RWPE2 (cell line): ENCODE measurements around the gene HOXB5.

ENCODE experiments used
- ATAC-seq: fragments of 200-7000 bp; cut with Tn5 transposase; 3 replicates; pipeline ENCODE4 v1.9.1; 2021; ENCODE audit warnings: low read depth
- DNase-seq: peaks from one replicate; pipeline ENCODE4 v3.0.0-alpha.2; 2020; ENCODE audit warnings: low spot score
- H3K27ac ChIP-seq: fragments of 450-650 bp; 2 replicates; pipeline ENCODE4 v1.5.1; 2017; ENCODE audit warnings: mild to moderate bottlenecking; ENCODE audit not compliant: poor library complexity, severe bottlenecking
- H3K27me3 ChIP-seq: fragments of 250-450 bp; sonication (Bioruptor Pico); 2 replicates; pipeline ENCODE4 v1.5.1; 2021; ENCODE audit warnings: mild to moderate bottlenecking, moderate library complexity; ENCODE audit not compliant: insufficient read depth, poor library complexity, severe bottlenecking
- H3K36me3 ChIP-seq: fragments of 250-450 bp; sonication (Bioruptor Pico); 2 replicates; pipeline ENCODE4 v1.5.1; 2020; ENCODE audit warnings: low read depth, mild to moderate bottlenecking, moderate library complexity
- H3K4me1 ChIP-seq: fragments of 250-450 bp; sonication (Bioruptor Pico); 2 replicates; pipeline ENCODE4 v1.5.1; 2021; ENCODE audit warnings: mild to moderate bottlenecking, moderate library complexity; ENCODE audit not compliant: insufficient read depth, poor library complexity, severe bottlenecking
- H3K4me3 ChIP-seq: fragments of 250-450 bp; sonication (Bioruptor Pico); 2 replicates; pipeline ENCODE4 v1.5.1; 2021; ENCODE audit warnings: mild to moderate bottlenecking, moderate library complexity; ENCODE audit not compliant: severe bottlenecking
- H3K9me3 ChIP-seq: fragments of 250-450 bp; sonication (Bioruptor Pico); 2 replicates; pipeline ENCODE4 v1.5.1; 2021; ENCODE audit warnings: mild to moderate bottlenecking, moderate library complexity; ENCODE audit not compliant: severe bottlenecking
- TF ChIP-seq, protein P1 (sequence below): fragments of 450-650 bp; IDR thresholded peaks from one replicate; pipeline ENCODE4 v1.5.1; 2017; ENCODE audit warnings: mild to moderate bottlenecking, moderate library complexity; ENCODE audit not compliant: poor library complexity, severe bottlenecking

HOXB5 gene

DNA sequence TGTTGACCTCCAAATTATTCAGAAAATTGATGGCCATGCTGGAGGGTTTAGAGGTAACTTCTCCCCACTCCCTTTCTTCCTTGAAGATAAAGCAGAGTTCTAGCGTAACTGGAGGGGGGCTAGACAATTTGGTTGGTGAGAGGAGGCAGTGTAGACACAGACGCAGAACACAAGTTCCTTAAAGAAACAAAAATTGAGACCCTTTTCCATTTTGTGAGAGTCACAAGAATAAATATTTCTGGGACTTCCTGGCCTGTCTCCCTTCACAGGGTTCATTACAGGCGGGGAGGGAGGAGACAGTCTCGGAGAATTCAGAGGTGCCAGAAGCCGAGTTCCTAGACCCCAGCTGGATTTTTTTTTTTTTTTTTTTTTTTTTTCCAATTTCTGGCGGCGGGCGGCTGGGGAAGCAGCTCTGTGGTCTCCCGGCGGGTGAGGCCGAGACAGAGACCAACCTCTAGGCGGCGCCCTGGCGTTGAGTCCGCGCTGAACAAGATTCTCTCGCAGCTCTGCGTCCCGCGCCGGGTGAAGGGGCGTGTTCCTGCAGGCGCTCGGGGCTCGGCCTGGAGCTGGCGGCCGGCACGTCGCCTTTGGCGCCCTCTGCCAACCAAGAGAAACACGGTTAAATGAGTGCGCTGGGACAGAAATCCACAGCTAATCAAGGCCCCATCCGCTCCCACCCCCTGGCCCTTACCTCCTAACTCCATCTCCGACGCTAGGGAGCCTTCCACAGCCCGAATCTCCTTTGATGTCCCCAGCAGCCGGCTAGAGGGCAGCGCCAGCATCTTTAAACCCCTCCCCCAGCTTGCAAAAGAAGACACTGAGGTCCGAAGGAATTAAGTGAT lies 42.8 kb upstream of the HOXB5 start:
- Histone ChIP-seq H3K36me3 (no peaks in the 10 kb centered on the region), H3K4me3 (no peak overlapping the region), H3K27me3 (peaks cover 14% of the 10 kb centered on the region), H3K27ac (no peak overlapping the region), H3K4me1 (no peaks in the 10 kb centered on the region), H3K9me3 (no peaks in the 10 kb centered on the region)
- ATAC-seq, result peak; percentile 46
- TF ChIP-seq, protein P1, sequence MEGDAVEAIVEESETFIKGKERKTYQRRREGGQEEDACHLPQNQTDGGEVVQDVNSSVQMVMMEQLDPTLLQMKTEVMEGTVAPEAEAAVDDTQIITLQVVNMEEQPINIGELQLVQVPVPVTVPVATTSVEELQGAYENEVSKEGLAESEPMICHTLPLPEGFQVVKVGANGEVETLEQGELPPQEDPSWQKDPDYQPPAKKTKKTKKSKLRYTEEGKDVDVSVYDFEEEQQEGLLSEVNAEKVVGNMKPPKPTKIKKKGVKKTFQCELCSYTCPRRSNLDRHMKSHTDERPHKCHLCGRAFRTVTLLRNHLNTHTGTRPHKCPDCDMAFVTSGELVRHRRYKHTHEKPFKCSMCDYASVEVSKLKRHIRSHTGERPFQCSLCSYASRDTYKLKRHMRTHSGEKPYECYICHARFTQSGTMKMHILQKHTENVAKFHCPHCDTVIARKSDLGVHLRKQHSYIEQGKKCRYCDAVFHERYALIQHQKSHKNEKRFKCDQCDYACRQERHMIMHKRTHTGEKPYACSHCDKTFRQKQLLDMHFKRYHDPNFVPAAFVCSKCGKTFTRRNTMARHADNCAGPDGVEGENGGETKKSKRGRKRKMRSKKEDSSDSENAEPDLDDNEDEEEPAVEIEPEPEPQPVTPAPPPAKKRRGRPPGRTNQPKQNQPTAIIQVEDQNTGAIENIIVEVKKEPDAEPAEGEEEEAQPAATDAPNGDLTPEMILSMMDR, result peak; percentile 60
- no peak for DNase-seq

DNA sequence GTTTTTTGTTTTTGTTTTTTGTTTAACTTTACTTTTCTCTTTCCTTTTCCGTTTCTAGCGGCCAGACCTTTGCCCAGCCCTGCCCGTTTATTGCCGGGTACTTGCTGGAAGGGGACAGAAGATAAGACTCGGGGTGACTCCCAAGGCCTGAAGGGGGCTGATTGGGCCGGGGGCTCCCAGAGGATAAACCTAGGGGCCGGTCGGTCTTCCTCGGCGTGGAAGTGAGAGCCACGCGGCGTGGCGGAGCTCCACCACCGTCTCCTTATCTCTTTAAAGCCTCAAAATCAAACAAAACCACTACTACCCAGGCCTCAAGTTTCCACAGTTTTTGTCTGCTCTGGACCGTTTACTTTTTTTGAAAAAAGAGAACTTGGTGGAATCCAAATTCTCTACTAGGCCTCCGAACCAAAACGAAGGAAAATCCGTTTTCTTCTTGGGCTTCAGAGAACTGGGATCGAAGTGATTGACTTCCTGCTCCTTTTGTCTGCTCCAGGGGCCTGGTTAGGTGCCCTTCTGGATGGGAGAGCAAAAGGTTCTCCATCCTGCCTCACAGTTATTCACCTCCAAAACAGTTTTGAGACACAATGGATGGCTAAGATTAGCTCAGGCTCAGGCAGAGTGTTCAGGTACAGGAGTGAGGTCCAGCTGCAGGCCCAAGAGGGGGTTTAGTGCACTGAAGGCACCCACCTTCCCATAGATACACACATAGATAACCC lies 41.1 kb upstream of the HOXB5 start:
- Histone ChIP-seq H3K27me3 (peaks cover 19% of the 10 kb centered on the region), H3K36me3 (no peaks in the 10 kb centered on the region), H3K4me1 (no peaks in the 10 kb centered on the region), H3K4me3 (no peak overlapping the region), H3K9me3 (no peaks in the 10 kb centered on the region), H3K27ac (no peak overlapping the region)
- DNase-seq (no peak), ATAC-seq (no peak)
- TF ChIP-seq, protein P1, result no peak

DNA sequence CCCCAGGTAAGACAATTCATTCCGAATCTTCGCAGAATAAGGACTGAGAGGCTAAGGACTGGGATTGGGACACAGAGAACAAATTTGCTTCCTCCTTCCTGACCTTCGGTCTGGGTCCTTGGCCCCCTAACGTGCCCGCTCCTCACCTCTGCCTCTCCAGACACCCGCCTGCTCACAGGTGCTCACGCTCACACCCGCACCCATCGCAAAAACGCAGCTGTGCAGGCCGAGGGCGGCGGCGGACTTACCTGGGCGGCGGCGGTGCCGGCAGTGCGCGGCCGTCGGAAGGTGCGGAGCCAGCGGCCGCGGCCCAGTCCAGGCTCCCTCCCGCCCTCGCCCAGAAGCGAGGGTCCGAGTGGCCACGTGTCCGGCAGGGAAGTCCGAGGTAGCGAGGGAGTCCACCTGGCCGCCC lies 39.7 kb upstream of the HOXB5 start:
- no peak overlapping the region for H3K27ac ChIP-seq
- H3K36me3 ChIP-seq, result no peaks in the 10 kb centered on the region
- H3K4me3 ChIP-seq, result no peak overlapping the region
- ATAC-seq (no peak), DNase-seq (no peak)
- TF ChIP-seq, protein P1, result no peak
- no peaks in the 10 kb centered on the region for H3K9me3 ChIP-seq
- H3K4me1 ChIP-seq, result no peaks in the 10 kb centered on the region
- peaks cover 31% of the 10 kb centered on the region for H3K27me3 ChIP-seq

DNA sequence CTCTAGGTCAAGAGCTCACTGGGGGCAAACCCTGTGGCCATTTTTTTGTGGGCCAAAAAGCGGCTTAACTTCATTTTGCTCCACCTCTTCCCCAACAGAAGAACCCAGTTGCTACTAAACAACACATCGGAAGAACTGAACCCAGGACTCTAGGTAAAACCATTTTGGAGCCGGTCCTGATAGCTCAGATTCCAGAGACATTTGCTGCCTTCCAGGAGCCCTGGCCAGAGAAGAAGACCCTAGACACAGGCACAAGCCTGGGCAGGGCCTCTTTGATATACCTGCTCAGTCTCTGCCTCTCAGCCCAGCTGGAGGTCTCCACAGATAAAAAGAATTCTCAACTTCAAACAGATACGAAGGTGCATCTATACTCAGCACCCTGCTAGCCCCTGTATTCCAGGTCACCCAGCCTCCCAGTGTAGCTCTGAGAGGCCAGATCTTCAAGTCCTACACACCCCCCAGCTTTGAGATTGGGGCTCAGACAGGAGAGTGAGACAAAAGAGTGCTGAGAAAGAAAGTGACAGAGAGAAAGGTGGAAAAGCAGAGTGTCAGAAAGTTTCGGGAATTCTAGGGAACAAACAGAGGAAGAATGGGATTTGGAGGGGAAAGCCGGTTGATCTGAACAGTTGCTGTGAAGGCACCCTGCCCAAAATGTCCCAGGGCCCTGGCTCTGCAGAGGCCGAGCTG lies 39.1 kb upstream of the HOXB5 start:
- ATAC-seq, result no peak
- peaks cover 36% of the 10 kb centered on the region for H3K27me3 ChIP-seq
- H3K4me3 ChIP-seq, result no peak overlapping the region
- H3K4me1 ChIP-seq, result no peaks in the 10 kb centered on the region
- H3K9me3 ChIP-seq, result no peaks in the 10 kb centered on the region
- TF ChIP-seq, protein P1, result no peak
- H3K36me3 ChIP-seq, result no peaks in the 10 kb centered on the region
- H3K27ac ChIP-seq, result no peak overlapping the region
- DNase-seq, result no peak
